ENCODE results near the gene ZNF335.

- no peak for TF ChIP-seq CTCF (IDR thresholded peaks at IDR 0.05; ENCODE audit: low read length)
- no peak for TF ChIP-seq EZH2 (IDR thresholded peaks at IDR 0.05; ENCODE audit: borderline replicate concordance, low read length)
Measured at GRCh38 chr20:45926731-45927070, 45.3 kb downstream of the ZNF335 start.

Measured in OCI-LY1 (cell line).